CD4-positive, alpha-beta T cell (primary cell): Measurements from ENCODE around the gene TCFL5. TPM values are rescaled to one million over a fixed set of nuclear protein-coding genes. Genes with fewer than 3 reads are reported as not detected.

Experiments used
- ATAC-seq: fragments of 200-7000 bp; cut with Tn5 transposase; one replicate; pipeline ENCODE4 v1.10.0; 2022; ENCODE audit warnings: mild to moderate bottlenecking; ENCODE audit not compliant: poor library complexity
- CTCF ChIA-PET: fragments of 350-600 bp; sonication (Branson Sonifier 250); formaldehyde crosslinking; loops from one replicate; lab custom pipeline; 2021; ENCODE audit warnings: antibody characterized with exemption, inconsistent platforms; lab: Charles Lee
- POLR2A ChIA-PET: fragments of 350-600 bp; sonication (Branson Sonifier 250); formaldehyde crosslinking; loops from one replicate; lab custom pipeline; 2021; ENCODE audit warnings: antibody characterized with exemption, inconsistent platforms; lab: Charles Lee
- DNase-seq, 14 experiments: peaks; one replicate each; pipeline ENCODE4 v3.0.0-alpha.2; 2013 to 2020; ENCODE audit warnings: mixed read lengths in 2 of 14
- H3K27ac ChIP-seq, 2 donors: one replicate each; pipeline versions ENCODE4 v1.5.1 to v1.7.0; 2013; ENCODE audit warnings: low read length in 2 of 2, low read depth in 1 of 2, mild to moderate bottlenecking in 1 of 2
- H3K27me3 ChIP-seq, 2 experiments: 1 replicate in 1 of 2; 2 replicates in 1 of 2; pipeline versions ENCODE4 v1.6.1 to v1.7.0; 2013; ENCODE audit warnings: low read length in 2 of 2, control low read depth in 1 of 2, mild to moderate bottlenecking in 1 of 2, moderate library complexity in 1 of 2; ENCODE audit not compliant: insufficient read depth in 2 of 2, control insufficient read depth in 1 of 2
- H3K36me3 ChIP-seq: one replicate; pipeline ENCODE4 v1.6.1; 2013; ENCODE audit warnings: low read length, control low read depth; ENCODE audit not compliant: insufficient read depth
- H3K4me1 ChIP-seq: one replicate; pipeline ENCODE4 v1.6.1; 2013; ENCODE audit warnings: low read length, control low read depth; ENCODE audit not compliant: insufficient read depth
- H3K4me3 ChIP-seq: one replicate; pipeline ENCODE4 v1.5.1; 2013; ENCODE audit warnings: mild to moderate bottlenecking, low read length, moderate library complexity
- H3K9me3 ChIP-seq, 2 experiments: 1 replicate in 1 of 2; 2 replicates in 1 of 2; pipeline versions ENCODE4 v1.6.1 to v1.7.0; 2013; ENCODE audit warnings: low read length in 2 of 2, mild to moderate bottlenecking in 2 of 2, control low read depth in 1 of 2, moderate library complexity in 1 of 2; ENCODE audit not compliant: control insufficient read depth in 1 of 2, insufficient read depth in 1 of 2
- H3K27ac Mint-ChIP-seq: one replicate; pipeline ENCODE4 v1.8.0; 2020; ENCODE audit warnings: mixed read lengths
- H3K27me3 Mint-ChIP-seq: one replicate; pipeline ENCODE4 v1.8.0; 2021; ENCODE audit warnings: mixed read lengths
- H3K36me3 Mint-ChIP-seq: one replicate; pipeline ENCODE4 v1.8.0; 2021; ENCODE audit warnings: low read depth, mixed read lengths
- H3K4me1 Mint-ChIP-seq: one replicate; pipeline ENCODE4 v1.8.0; 2021; ENCODE audit warnings: low read depth, mixed read lengths
- H3K4me3 Mint-ChIP-seq: one replicate; pipeline ENCODE4 v1.8.0; 2020; ENCODE audit warnings: mild to moderate bottlenecking, mixed read lengths
- H3K9me3 Mint-ChIP-seq: one replicate; pipeline ENCODE4 v1.8.0; 2020; ENCODE audit warnings: mixed read lengths
- intact Hi-C, 2 experiments: fragments of 100-400 bp; cut with DNase I in 1 of 2; cut with micrococcal nuclease in 1 of 2; formaldehyde crosslinking; loops; one replicate each; pipeline versions ENCODE4 v1.15.1 to v1.9.0; 2023 to 2025; cut with DNase I, micrococcal nuclease
- total RNA-seq, 174 experiments: library from RNA in 2 of 174; stranded (reverse) in 2 of 174; gene quantifications; one replicate each; pipeline ENCODE4 v1.2.3 and lab custom pipeline; 2021 to 2026
- TF ChIP-seq, protein P1 (sequence below): fragments of 200-600 bp; IDR thresholded peaks from one replicate; pipeline ENCODE4 v1.8.0; 2022; ENCODE audit warnings: antibody characterized with exemption, mild to moderate bottlenecking

TCFL5 gene
- total RNA-seq, 2 experiments from 2014 or later = 5.9 to 6.3 TPM

DNA sequence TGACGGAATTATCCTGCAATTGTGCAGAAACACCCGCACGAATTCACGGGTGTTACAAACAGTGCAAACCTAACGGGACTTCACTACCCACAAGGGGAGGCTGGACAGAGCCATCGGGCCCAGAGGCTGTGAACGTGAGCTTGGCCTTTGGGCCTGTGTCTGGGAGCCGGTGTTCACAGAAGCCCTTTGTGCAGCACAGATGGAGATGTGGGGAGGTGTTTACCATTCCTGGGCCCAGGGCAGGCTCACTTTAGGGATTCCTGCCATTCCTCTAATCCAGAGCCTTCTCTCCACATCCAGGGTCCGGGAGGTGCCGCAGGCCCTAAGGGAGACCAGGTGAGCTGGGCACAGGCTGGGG lies 29.8 kb downstream of the TCFL5 start:
- no peak overlapping the region for H3K27ac Mint-ChIP-seq
- CTCF ChIA-PET = no interaction called here
- H3K4me1 Mint-ChIP-seq = peaks cover 14% of the 10 kb centered on the region

DNA sequence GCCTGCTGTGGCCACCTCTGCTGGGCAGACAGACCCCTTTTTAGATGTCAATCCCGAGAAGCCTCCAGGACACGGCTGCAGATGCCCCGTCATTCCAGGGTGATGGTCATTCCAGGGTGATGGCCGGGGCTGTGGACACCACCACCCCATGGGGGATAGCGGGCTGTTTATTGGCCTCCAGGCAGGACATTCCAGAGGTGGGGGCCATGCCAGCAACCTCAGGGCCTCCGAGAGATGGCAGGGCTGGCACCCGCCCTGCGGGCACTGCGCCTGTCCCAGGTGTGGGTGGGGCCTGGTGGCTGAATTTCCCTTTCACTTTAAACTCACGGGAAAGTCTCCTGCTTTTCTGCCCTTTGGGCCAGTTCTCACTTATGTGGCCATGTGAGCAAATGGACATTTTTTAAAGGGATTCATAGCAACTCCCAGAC lies 30.2 kb downstream of the TCFL5 start:
- CTCF ChIA-PET = no interaction called here
- H3K36me3 ChIP-seq = no peaks in the 10 kb centered on the region
- Mint-ChIP-seq H3K4me1 (peaks cover 14% of the 10 kb centered on the region), H3K4me3 (no peak overlapping the region), H3K27ac (no peak overlapping the region), H3K27me3 (no peaks in the 10 kb centered on the region), H3K36me3 (no peaks in the 10 kb centered on the region), H3K9me3 (no peaks in the 10 kb centered on the region)
- ATAC-seq (no peak), DNase-seq (no peak)
- no peak overlapping the region for H3K4me3 ChIP-seq
- no peaks in the 10 kb centered on the region for H3K27me3 ChIP-seq
- H3K4me1 ChIP-seq = peaks cover 8% of the 10 kb centered on the region
- TF ChIP-seq, protein P1, sequence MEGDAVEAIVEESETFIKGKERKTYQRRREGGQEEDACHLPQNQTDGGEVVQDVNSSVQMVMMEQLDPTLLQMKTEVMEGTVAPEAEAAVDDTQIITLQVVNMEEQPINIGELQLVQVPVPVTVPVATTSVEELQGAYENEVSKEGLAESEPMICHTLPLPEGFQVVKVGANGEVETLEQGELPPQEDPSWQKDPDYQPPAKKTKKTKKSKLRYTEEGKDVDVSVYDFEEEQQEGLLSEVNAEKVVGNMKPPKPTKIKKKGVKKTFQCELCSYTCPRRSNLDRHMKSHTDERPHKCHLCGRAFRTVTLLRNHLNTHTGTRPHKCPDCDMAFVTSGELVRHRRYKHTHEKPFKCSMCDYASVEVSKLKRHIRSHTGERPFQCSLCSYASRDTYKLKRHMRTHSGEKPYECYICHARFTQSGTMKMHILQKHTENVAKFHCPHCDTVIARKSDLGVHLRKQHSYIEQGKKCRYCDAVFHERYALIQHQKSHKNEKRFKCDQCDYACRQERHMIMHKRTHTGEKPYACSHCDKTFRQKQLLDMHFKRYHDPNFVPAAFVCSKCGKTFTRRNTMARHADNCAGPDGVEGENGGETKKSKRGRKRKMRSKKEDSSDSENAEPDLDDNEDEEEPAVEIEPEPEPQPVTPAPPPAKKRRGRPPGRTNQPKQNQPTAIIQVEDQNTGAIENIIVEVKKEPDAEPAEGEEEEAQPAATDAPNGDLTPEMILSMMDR = no peak
- no peaks in the 10 kb centered on the region for H3K9me3 ChIP-seq
- no peak overlapping the region for H3K27ac ChIP-seq
- intact Hi-C loops = no loop called here
- POLR2A ChIA-PET = no interaction called here

More for the DNA sequence above, 29.8 kb downstream of the TCFL5 start:
- Mint-ChIP-seq H3K4me3 (no peak overlapping the region), H3K27me3 (no peaks in the 10 kb centered on the region), H3K9me3 (no peaks in the 10 kb centered on the region), H3K36me3 (no peaks in the 10 kb centered on the region)
- no peaks in the 10 kb centered on the region for H3K36me3 ChIP-seq
- peaks cover 8% of the 10 kb centered on the region for H3K4me1 ChIP-seq
- TF ChIP-seq, protein P1 = no peak
- H3K27me3 ChIP-seq = no peaks in the 10 kb centered on the region
- DNase-seq (peak in 1 of 14 experiments; percentile 14), ATAC-seq (no peak)
- no peak overlapping the region for H3K4me3 ChIP-seq
- no peaks in the 10 kb centered on the region for H3K9me3 ChIP-seq
- intact Hi-C loops = no loop called here
- POLR2A ChIA-PET = no interaction called here
- H3K27ac ChIP-seq = no peak overlapping the region

DNA sequence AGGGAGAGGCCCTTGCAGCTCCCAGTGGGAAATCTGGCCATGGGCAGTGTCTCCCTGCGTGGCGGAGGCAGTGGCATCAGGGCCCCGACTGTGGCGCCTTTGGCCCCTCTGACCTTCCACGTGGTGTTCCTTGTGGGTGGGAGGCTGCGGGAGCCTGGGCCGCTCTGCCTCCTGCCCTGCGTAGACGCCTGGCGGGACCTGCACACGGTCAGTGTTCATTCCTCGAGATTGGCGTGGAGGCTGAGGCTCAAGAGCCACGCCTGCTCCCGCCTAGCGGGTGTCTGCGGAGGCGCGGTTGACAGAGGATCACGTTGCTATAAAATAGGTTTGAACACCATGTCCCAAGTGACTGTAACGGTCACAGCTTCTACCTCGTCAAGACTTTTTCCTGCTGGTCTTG lies 30.8 kb downstream of the TCFL5 start:
- TF ChIP-seq, protein P1 = no peak
- no peaks in the 10 kb centered on the region for H3K9me3 Mint-ChIP-seq
- no peak overlapping the region for H3K27ac Mint-ChIP-seq
- CTCF ChIA-PET = no interaction called here
- DNase-seq (peak in 1 of 14 experiments; percentile 20), ATAC-seq (no peak)
- no peaks in the 10 kb centered on the region for H3K27me3 ChIP-seq
- H3K4me1 Mint-ChIP-seq = peaks cover 14% of the 10 kb centered on the region
- no peak overlapping the region for H3K27ac ChIP-seq
- H3K36me3 ChIP-seq = no peaks in the 10 kb centered on the region
- intact Hi-C loops = no loop called here
- no peaks in the 10 kb centered on the region for H3K27me3 Mint-ChIP-seq
- H3K4me1 ChIP-seq = peaks cover 8% of the 10 kb centered on the region
- H3K4me3 ChIP-seq = no peak overlapping the region
- H3K9me3 ChIP-seq = no peaks in the 10 kb centered on the region
- no peaks in the 10 kb centered on the region for H3K36me3 Mint-ChIP-seq
- POLR2A ChIA-PET = no interaction called here
- no peak overlapping the region for H3K4me3 Mint-ChIP-seq
